HG03442 (cell line): ENCODE results near the gene IFI6.
A peak's percentile ranks its signal among the peaks of the same experiment; 100 is the strongest.
"Not testable (repeated sequence)": the region's sequence is repeated elsewhere in the genome, so short reads cannot be mapped to it uniquely, and the experiment has no call there.

Experiments used
- ATAC-seq: cut with Tn5 transposase; IDR thresholded peaks from one replicate; pipeline ENCODE4 v1.9.1; 2021; ENCODE audit warnings: mild to moderate bottlenecking, moderate library complexity; ENCODE audit not compliant: unreplicated experiment

IFI6 gene

DNA sequence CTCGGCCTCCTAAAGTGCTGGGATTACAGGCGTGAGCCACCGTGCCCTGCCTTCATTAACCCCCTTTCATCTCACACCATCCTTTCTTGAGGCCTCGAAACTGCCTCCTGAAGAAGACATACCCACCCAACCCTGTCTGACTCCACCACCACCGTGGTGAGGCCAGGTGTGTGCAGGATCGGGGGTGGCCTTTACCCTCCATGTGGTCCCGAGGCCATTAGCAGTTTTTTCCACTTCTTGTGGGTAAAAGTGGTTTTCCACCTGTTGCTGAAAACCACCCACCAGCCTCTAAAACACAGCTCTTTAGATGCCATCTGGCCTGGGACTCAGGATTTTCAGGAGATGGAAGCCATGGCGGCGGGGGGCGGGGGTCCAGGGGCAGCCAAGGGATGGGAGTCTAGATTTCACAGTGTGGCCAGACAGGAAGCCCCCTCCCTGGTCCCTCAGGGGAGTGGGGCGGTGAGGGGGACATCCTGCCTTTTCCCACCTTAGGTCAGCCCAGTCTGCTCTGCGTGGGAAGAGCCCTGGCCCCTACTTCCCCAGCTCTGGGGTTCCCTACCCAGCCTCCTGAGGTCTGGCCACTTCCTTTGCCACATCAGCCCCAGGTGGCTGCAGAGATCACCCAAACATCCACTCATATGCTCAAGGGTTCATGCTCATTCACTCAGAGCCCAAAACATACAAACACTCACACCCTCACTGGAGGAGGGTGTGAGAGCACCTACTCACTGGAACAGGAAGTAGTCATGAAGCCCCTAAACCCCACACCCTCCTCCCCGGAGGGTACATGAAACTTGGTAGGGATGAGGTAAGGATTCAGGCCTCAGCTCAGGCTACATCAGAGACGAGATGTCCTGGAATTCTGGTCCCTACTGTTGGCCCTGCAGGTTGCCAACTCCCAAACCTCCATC lies 39.4 kb downstream of the IFI6 start:
- ATAC-seq = no peak

DNA sequence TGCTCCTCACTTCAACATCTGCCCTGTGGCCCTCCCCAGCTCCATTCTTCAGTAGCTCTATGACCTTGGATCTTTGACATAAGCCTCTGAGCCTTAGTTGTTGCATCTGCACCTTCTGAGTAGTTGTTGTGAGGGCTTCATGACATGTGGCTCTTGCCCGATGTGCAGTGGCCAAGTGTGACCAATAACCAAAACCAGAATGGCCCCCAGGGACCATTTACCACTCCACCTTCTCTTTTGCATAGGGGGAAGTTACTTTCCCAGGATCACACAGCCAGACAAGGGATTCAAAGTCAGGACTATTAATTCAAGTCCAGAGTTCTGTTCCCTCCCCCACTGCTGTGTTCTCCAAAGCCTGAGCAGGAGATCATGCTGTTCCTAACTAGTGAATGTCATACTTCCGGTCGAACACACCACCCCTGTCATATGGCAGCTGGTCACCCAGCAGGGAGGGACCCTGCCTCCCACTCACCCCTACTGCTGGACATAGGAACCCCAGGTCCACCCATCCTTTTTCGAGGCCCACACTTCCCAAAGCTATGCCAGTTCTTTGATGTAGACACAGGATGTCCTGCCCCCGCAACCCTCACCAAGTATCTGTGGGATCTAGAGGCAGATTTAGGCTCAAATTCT lies 41.0 kb downstream of the IFI6 start:
- no peak for ATAC-seq

DNA sequence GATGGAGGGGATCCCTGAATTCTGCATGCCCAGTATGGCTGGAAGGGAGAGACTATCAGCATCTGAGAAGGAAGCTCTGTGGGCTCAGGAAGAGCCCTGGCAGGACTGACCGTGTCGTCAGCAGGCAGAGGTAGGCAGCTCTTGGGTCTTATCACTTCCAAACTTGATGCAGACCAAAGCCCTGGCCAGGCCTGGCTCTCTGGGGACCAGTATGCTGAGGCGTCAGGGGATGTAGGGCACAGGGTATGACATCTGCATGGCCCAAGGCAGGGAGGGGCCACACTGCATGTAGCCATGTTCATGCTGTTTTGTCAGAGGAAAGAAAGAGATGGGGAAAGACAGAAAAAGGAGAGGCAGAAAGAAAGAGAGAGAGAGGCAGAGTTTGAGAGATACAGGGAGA lies 43.3 kb downstream of the IFI6 start:
- no peak for ATAC-seq

DNA sequence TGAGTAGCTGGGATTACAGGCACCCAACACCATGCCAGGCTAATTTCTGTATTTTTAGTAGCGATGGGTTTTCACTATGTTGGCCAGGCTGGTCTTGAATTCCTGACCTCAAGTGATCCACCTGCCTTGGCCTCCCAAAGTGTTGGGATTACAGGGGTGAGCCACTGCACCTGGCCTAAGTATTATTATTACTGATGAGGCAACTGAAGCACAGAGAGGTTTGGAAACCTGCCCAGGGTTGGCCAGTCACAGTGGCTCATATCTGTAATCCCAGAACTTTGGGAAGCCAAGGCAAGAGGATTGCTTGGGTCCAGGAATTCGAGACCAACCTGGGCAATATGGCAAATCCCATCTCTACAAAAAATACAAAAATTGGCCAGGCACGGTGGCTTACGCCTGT lies 44.3 kb downstream of the IFI6 start:
- not testable (repeated sequence) for ATAC-seq

DNA sequence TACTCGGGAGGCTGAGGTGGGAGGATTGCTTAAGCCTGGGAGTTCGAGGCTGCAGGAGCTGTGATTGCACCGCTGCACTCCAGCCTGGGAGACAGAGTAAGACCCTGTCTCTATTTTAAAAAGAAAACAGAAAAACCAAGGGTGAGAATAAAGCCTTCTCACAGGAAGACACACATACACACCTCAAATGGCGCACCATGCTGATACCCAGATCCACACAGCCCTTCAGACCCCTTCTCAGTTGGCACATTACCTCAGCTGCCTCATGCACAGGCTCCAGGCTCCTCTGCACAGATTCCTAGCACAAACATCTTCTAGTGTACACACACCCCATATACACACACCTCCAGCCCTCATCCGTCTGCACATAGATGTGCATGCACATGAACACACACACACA lies 44.9 kb downstream of the IFI6 start:
- ATAC-seq = no peak

DNA sequence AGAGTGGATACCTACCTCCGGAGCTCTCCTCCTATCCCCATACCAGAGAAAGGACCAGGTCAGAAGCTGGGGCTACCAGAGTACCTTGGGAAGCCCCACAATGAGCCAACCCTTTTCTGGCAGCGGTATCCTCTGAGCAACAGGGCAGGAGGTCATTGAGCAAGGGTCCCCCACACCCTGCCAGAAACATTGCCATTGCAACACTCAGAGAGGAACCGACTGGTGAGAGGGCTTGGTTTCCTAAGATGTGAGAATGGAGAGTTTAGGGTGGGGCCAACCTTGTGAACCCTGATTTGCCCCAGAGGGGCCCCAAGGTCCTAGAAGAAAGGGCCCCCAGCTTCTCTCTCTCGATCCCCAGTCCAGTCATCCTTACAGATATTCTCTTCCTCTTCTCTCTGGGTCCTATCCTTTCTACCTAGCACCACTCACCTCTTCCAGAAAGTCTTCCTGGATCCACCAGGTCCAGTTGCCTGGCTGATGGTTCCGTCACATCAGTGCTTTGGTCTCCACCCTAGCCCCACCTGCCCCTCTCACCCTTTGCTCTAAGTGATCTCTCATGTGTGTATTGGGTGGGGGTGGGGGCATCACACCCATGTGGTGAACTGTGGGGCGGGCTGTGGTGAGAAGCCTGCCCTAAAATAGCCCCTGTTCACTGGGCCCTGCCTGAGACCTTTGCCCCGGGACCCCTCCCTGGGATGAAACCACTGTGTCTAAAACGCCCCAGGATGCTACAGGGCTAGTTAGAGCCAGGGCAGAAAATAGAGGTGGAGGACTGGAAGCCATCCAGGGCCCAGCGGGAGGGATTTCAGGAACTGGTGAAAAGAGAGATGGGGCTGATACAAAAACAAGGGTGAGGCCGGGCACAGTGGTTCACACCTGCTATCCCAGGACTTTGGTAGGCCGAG lies 45.7 kb downstream of the IFI6 start:
- no peak for ATAC-seq

DNA sequence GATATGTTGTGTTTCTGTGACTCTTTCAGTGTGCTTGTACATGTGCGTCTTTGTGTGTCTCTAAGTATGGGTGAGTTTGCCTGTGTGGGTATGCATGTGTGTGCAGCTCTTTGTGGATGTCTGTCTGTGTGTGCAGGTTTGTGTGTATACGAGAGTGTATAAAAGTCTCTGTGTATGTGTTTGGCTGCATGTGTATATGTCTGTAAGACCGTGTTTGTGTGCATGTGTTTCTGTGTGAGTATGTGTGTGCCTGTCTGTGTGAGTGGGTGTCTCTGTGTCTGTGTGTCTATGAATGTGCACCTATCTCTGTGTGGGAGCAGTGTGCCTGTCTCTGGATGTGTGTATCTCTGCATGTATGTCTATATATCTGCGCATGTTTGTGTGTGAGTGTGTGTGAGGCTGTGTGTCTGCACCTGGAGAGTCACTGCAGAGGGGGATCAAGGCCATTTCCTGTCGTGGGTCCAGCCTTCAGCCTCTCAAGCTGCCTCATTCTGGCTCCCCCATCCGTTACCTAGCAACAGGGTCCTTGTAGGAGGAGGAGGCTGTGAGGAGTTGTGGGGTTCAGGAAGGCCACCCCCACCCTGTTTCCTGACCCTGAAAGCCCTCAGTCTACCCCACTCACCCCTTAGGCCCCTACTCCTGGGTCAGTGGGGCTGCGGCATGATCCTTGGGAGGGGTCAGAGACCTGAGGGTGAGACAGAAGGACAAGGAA lies 47.4 kb downstream of the IFI6 start:
- peak; percentile 21 for ATAC-seq

DNA sequence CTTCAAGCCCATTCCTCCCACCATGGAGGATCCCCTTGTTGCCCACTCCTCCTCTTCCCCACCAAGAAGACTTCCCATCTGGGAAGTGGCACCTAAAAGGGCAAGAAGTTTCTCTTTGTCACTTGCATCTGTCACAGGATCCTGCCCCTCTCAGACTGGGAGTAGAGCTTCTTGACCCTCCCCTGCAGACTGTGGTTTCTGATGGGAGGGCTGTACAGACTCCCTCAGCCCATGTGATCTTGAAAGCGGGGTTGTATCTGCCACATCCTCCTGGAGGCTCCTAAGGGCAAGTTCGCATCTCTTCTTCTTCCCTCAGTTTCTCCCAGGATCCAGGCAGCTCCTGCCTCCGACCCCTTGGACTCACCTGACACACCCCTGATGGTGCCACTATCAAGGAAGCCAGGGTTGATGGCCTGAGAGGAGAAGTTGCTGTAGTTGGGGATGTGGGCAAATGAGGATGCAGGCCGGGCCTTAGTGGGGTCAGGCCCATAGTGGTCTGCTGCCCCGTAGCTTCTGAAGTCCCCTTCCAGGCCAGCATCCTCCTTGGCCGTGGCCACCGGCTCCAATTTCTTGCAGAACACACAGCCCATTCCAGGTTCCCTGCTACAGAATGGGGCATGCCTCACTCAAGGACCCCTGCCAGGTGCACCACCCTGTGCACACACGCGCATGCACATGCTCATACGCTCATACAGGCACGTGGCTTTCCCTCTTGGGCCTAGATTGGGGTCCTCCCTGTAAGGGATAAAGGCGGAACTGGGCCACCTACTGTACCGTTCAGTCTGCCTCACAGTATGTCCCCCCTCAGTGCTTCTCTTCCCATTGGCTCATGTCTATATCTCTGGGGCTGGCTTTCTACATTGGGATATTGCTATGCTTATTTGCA lies 48.4 kb downstream of the IFI6 start:
- ATAC-seq = no peak

DNA sequence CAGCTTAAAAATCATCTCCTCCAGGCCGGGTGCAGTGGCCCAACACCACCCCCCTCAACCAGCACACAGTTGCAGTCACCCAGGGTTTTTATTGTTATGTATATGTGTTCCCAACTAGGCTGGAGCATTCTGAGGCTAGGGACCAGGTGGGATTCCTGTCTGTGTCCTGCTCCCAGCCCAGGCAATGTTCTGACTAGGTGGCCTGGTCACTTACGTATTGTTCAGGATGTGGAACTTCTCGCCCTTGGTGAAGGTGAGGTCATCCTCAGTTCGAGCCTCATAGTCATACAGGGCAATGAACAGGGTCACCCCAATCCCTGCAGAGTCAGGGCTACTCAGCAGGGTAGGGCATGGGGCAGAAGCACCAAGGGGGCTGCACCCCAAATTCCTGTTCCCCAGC lies 49.2 kb downstream of the IFI6 start:
- no peak for ATAC-seq

DNA sequence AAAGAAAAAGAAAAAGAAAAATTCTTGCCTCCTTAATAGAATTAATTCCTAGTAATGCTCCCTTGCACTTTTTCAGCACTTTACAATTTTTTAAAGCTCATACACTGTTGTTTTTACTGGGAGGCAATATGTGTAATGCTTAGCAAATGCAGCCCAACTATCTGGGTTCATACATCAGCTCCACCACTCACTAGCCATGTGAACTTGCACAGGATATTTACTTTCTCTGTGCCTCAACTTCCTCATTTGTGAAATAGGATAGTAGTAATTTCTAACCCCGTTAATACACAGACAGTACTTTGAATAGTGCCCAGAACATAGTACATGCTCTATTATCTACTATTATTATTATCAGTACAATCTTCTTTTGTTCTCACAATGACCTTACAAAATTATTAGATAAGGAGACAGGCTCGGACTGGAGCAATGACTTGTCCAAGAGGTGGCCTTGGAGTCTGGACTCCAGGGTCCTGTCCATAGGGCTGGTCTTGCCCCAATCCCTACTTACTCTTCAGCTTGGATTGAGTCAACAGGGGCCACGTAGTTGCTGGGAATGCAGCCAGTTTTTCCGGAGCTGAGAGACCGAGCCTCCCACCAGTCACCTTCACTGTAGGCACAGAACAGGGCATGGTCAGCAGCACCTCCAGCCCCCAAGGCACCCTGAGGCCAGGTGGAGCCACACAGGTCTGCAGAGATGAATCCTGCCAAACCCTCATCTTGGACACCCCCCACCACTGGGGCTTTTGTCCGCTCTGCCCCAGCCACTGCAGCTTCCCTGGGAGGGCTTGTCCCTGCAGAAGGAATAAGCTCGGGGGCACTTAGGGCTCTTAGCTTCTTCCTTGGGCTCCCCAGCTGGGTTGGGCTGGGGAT lies 50.7 kb downstream of the IFI6 start:
- ATAC-seq = no peak

DNA sequence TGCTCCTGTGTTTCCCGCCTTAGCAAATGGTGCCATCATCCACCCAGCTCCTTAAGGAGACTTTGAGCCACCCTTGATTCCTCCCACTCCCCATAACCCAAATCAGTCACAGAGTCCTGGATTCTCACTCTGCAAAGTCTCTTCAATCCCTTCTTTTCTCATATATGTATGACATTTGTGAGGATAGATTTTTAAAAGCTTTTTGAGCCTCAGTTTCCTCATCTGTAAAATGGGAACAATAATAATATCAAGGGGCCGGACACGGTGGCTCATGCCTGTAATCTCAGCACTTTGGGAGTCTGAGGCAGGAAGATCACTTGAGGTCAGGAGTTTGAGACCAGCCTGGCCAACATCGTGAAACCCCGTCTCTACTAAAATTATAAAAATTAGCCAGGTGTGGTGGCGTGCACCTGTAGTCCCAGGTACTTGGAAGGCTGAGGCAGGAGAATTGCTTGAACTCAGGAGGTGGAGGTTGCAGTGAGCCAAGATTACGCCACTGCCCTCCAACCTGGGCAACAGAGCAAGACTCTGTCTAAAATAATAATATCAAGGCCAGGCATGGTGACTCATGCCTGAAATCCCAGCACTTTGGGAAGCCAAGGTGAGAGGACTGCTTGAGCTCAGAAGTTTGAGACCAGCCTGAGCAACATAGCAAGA lies 52.1 kb downstream of the IFI6 start:
- ATAC-seq = not testable (repeated sequence)

DNA sequence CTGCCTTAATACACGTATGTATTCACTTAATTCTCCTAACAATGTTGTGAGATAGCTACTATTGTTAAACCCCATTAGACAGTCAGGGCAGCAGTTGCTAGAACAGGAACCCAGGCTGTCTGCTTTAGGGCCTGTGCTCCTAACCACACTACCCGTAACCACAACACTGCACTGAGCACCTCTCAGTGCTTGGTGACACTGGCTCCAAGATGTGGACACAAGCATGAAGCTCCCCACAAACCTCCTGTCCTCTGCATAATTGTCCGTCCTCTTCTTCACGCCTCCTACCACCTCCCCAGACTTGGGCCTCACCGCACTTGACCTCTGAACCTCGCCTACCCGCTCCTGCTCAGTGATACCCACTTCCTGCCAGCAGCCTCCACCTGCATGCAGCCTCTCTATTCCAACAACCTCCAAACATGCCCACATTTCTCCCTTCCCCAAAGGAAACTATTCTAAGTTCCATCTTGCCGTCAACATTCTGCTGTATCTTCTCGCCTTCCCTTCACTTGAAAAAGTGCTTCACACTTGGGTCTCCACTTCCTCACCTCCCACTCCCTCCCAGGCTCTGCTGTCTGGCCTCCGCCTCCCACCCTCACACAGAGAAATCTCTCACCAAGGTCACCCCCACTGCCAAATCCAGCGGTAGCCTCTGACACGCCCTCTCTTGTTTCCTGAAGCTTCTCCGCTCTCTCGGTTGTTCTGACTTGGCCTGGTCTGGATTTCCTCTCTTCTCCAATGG lies 53.5 kb downstream of the IFI6 start:
- ATAC-seq = no peak

DNA sequence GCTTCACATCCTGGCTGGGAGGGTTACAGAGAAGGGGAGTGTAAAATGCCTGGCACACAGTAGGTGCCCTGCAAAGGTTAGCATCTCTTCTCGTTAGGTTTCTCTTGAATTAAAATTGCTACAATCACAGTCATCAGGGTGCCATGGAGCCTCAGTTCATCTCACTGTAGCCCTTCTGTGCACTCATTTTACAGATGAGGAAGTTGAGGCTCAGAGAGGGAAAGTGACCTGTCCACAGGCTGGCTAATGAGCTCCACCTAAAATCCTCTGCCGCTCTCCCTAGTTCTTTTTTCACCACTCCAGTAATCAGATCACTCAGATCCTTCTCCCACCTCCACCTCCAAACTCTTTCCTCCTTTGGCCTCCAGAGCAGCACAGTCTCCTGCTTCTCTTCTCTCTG lies 54.6 kb downstream of the IFI6 start:
- ATAC-seq = no peak

DNA sequence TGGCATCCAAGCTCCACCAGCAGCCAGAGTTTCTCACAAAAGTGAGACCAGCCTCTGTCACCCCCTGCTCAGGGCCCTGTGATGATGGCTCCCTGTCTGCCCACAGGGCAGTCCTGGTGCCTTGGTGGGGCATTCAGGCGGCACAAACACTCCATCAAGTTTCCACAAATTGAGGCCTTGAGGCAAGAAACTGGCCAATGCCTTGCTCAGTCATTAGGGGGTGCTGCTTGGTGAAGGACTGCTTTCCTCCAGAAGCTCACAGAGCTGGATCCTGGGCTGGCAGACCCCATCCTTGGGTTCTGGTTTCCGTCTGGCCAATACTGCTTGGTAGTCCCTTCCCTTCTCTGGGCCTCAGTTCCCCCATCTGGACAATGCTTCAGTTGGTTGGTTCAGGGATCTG lies 55.6 kb downstream of the IFI6 start:
- ATAC-seq = no peak
